ENCODE data around the gene UGT8. TPM values are rescaled to one million over a fixed set of nuclear protein-coding genes. Genes with fewer than 3 reads are reported as not detected.

UGT8 gene
- total RNA-seq, 4 donors from 2014 or later: 36.0 to 81.1 (median 60.8) TPM

- WGBS, 2 donors: 69 to 73% methylated on average over 4 of the region's 4 CpGs
- Histone ChIP-seq H3K4me3 (no peak overlapping the region), H3K27ac (no peak overlapping the region), H3K36me3 (no peaks in the 10 kb centered on the region), H3K4me1 (peaks cover 0 to 4% (median 0%) of the 10 kb centered on the region in 4 donors), H3K27me3 (no peaks in the 10 kb centered on the region), H3K9me3 (no peaks in the 10 kb centered on the region)
- TF ChIP-seq POLR2A (IDR thresholded peaks at IDR 0.05) (no peak), EP300 (IDR thresholded peaks at IDR 0.05) (no peak), CTCF (IDR thresholded peaks at IDR 0.05) (no peak)
- no peak for DNase-seq (ENCODE audit: low spot score in 2 of 2)
Observed at GRCh38 chr4:114642173-114642780, 43.7 kb downstream of the UGT8 start.

GRCh38 chr4:114649908-114650307, 51.3 kb downstream of the UGT8 start:
- no peaks in the 10 kb centered on the region for H3K4me1 ChIP-seq
- DNase-seq (ENCODE audit: low spot score in 2 of 2): no peak
- H3K9me3 ChIP-seq: no peaks in the 10 kb centered on the region
- H3K27ac ChIP-seq: no peak overlapping the region
- 71 to 75% methylated on average over 1 of the region's 1 CpG for WGBS, 2 donors
- no peaks in the 10 kb centered on the region for H3K27me3 ChIP-seq
- H3K36me3 ChIP-seq: no peaks in the 10 kb centered on the region
- H3K4me3 ChIP-seq: no peak overlapping the region
- no peak for TF ChIP-seq EP300 (IDR thresholded peaks at IDR 0.05)
- no peak for TF ChIP-seq CTCF (IDR thresholded peaks at IDR 0.05)
- no peak for TF ChIP-seq POLR2A (IDR thresholded peaks at IDR 0.05)

GRCh38 chr4:114653675-114654074, 55.1 kb downstream of the UGT8 start:
- WGBS, 2 donors: 93 to 94% methylated on average over 1 of the region's 1 CpG
- Histone ChIP-seq H3K27ac (no peak overlapping the region), H3K4me3 (no peak overlapping the region), H3K27me3 (no peaks in the 10 kb centered on the region), H3K36me3 (no peaks in the 10 kb centered on the region), H3K9me3 (no peaks in the 10 kb centered on the region), H3K4me1 (no peaks in the 10 kb centered on the region)
- no peak for DNase-seq (ENCODE audit: low spot score in 2 of 2)
- no peak for TF ChIP-seq CTCF (IDR thresholded peaks at IDR 0.05)
- TF ChIP-seq EP300 (IDR thresholded peaks at IDR 0.05): no peak
- no peak for TF ChIP-seq POLR2A (IDR thresholded peaks at IDR 0.05)

- Histone ChIP-seq H3K36me3 (no peaks in the 10 kb centered on the region), H3K27ac (no peak overlapping the region), H3K9me3 (no peaks in the 10 kb centered on the region), H3K4me3 (no peak overlapping the region), H3K4me1 (peaks cover 0 to 5% (median under 1%) of the 10 kb centered on the region in 4 donors), H3K27me3 (no peaks in the 10 kb centered on the region)
- no peak for TF ChIP-seq CTCF (IDR thresholded peaks at IDR 0.05)
- TF ChIP-seq EP300 (IDR thresholded peaks at IDR 0.05): no peak
- no peak for TF ChIP-seq POLR2A (IDR thresholded peaks at IDR 0.05)
- no peak for DNase-seq (ENCODE audit: low spot score in 2 of 2)
- WGBS, 2 donors: 80 to 84% methylated on average over 2 of the region's 2 CpGs
Observed at GRCh38 chr4:114654592-114654991, 56.0 kb downstream of the UGT8 start.

- Histone ChIP-seq H3K4me1 (peaks cover 0 to 6% (median 1%) of the 10 kb centered on the region in 4 donors), H3K9me3 (no peaks in the 10 kb centered on the region), H3K27me3 (no peaks in the 10 kb centered on the region), H3K36me3 (no peaks in the 10 kb centered on the region), H3K4me3 (no peak overlapping the region), H3K27ac (no peak overlapping the region)
- no peak for DNase-seq (ENCODE audit: low spot score in 2 of 2)
- TF ChIP-seq POLR2A (IDR thresholded peaks at IDR 0.05) (no peak), CTCF (IDR thresholded peaks at IDR 0.05) (no peak), EP300 (IDR thresholded peaks at IDR 0.05) (no peak)
Observed at GRCh38 chr4:114658179-114658578, 59.6 kb downstream of the UGT8 start.
